CD14-positive monocyte (primary cell): Measurements from ENCODE around the gene RPSA. TPM values are rescaled to one million over a fixed set of nuclear protein-coding genes. Genes with fewer than 3 reads are reported as not detected.

Source experiments
- DNase-seq, 3 donors: peaks; one replicate each; pipeline ENCODE4 v3.0.0-alpha.2; 2011 to 2022
- H2AFZ ChIP-seq: 2 replicates; pipeline ENCODE4 v1.6.0; 2012; ENCODE audit warnings: mild to moderate bottlenecking, low read depth, low read length, inconsistent platforms; ENCODE audit not compliant: insufficient read depth, poor library complexity, severe bottlenecking
- H3K27ac ChIP-seq, 2 donors: 1 replicate in 1 of 2; 2 replicates in 1 of 2; pipeline ENCODE4 v1.5.1; 2012 to 2013; ENCODE audit warnings: low read length in 2 of 2, control low read depth in 1 of 2, inconsistent platforms in 1 of 2, low read depth in 1 of 2, mild to moderate bottlenecking in 1 of 2
- H3K27me3 ChIP-seq, 2 donors: one replicate each; pipeline versions ENCODE4 v1.6.0 to v1.6.1; 2011 to 2013; ENCODE audit warnings: low read length in 2 of 2; ENCODE audit not compliant: control insufficient read depth in 2 of 2, insufficient read depth in 2 of 2
- H3K36me3 ChIP-seq, 2 donors: replicated peaks in 1 of 2; 1 replicate in 1 of 2; 2 replicates in 1 of 2; pipeline versions ENCODE4 v1.5.1 to v1.6.1; 2012 to 2013; ENCODE audit warnings: low read length in 2 of 2, control low read depth in 1 of 2, inconsistent platforms in 1 of 2, mild to moderate bottlenecking in 1 of 2; ENCODE audit not compliant: insufficient read depth in 2 of 2, control insufficient read depth in 1 of 2
- H3K4me1 ChIP-seq, 2 donors: 1 replicate in 1 of 2; 2 replicates in 1 of 2; pipeline versions ENCODE4 v1.5.1 to v1.6.1; 2012 to 2013; ENCODE audit warnings: low read length in 2 of 2, control low read depth in 1 of 2, inconsistent platforms in 1 of 2, mild to moderate bottlenecking in 1 of 2, moderate library complexity in 1 of 2; ENCODE audit not compliant: insufficient read depth in 2 of 2, control insufficient read depth in 1 of 2
- H3K4me2 ChIP-seq: replicated peaks from 2 replicates; pipeline ENCODE3; 2012; ENCODE audit warnings: low read length, moderate library complexity, mild to moderate bottlenecking; ENCODE audit not compliant: poor library complexity, severe bottlenecking; ENCODE audit errors: extremely low read depth
- H3K4me3 ChIP-seq, 3 experiments: fragments of 200-600 bp in 1 of 3; sonication (generic) in 1 of 3; replicated peaks in 1 of 3; 1 replicate in 2 of 3; 2 replicates in 1 of 3; pipeline ENCODE4 v1.5.1; 2011 to 2013; ENCODE audit warnings: low read length in 3 of 3, mild to moderate bottlenecking in 3 of 3, control low read depth in 2 of 3, low read depth in 2 of 3, inconsistent platforms in 1 of 3, moderate library complexity in 1 of 3
- H3K79me2 ChIP-seq: 2 replicates; pipeline ENCODE4 v1.6.0; 2012; ENCODE audit warnings: mild to moderate bottlenecking, control low read depth, inconsistent platforms, low read length, moderate library complexity; ENCODE audit not compliant: insufficient read depth
- H3K9ac ChIP-seq: 2 replicates; pipeline ENCODE4 v1.6.0; 2017; ENCODE audit warnings: low read length, mild to moderate bottlenecking; ENCODE audit not compliant: insufficient read depth, poor library complexity, severe bottlenecking
- H3K9me3 ChIP-seq, 2 donors: replicated peaks in 1 of 2; 1 replicate in 1 of 2; 2 replicates in 1 of 2; pipeline versions ENCODE4 v1.5.1 to v1.6.1; 2012 to 2013; ENCODE audit warnings: low read length in 2 of 2, control low read depth in 1 of 2; ENCODE audit not compliant: control insufficient read depth in 1 of 2, insufficient read depth in 1 of 2
- H4K20me1 ChIP-seq: 2 replicates; pipeline ENCODE4 v1.6.0; 2012; ENCODE audit warnings: mild to moderate bottlenecking, low read length, control low read depth, moderate library complexity; ENCODE audit not compliant: insufficient read depth
- H3K27ac Mint-ChIP-seq, 7 donors: one replicate each; pipeline ENCODE4 v1.8.0; 2020; ENCODE audit warnings: mild to moderate bottlenecking in 7 of 7, mixed read lengths in 7 of 7, moderate library complexity in 6 of 7, inconsistent platforms in 2 of 7
- H3K27me3 Mint-ChIP-seq, 3 donors: one replicate each; pipeline ENCODE4 v1.8.0; 2021 to 2022; ENCODE audit warnings: low read depth in 3 of 3, mild to moderate bottlenecking in 3 of 3, mixed read lengths in 3 of 3, moderate library complexity in 3 of 3, inconsistent platforms in 1 of 3
- H3K36me3 Mint-ChIP-seq, 2 donors: one replicate each; pipeline ENCODE4 v1.8.0; 2020; ENCODE audit warnings: mixed read lengths in 2 of 2, inconsistent platforms in 1 of 2, mild to moderate bottlenecking in 1 of 2
- H3K4me1 Mint-ChIP-seq: one replicate; pipeline ENCODE4 v1.8.0; 2020; ENCODE audit warnings: mild to moderate bottlenecking, mixed read lengths
- H3K4me3 Mint-ChIP-seq, 2 donors: one replicate each; pipeline ENCODE4 v1.8.0; 2020; ENCODE audit warnings: mild to moderate bottlenecking in 2 of 2, mixed read lengths in 2 of 2, moderate library complexity in 1 of 2
- H3K9me3 Mint-ChIP-seq, 7 donors: one replicate each; pipeline ENCODE4 v1.8.0; 2020 to 2022; ENCODE audit warnings: mixed read lengths in 7 of 7, mild to moderate bottlenecking in 6 of 7, moderate library complexity in 6 of 7, inconsistent platforms in 2 of 7
- CTCF ChIP-seq: fragments of 200-600 bp; IDR thresholded peaks from one replicate; pipeline ENCODE4 v1.8.0; 2022; ENCODE audit warnings: antibody characterized with exemption, mild to moderate bottlenecking
- WGBS: methylation state at CpG from one replicate; pipeline ENCODE4 v1.1.5; 2013; ENCODE audit warnings: missing lambda C conversion rate; ENCODE audit not compliant: insufficient coverage; 5-methylcytosine and 5-hydroxymethylcytosine counted together
- intact Hi-C, 2 donors: fragments of 100-400 bp; cut with micrococcal nuclease; formaldehyde crosslinking; loops; one replicate each; pipeline versions ENCODE4 v1.15.0 to v1.15.1; 2023
- polyA plus RNA-seq, 3 donors: library from polyadenylated mRNA; depleted of rRNA in 1 of 3; unstranded in 2 of 3; stranded (reverse) in 1 of 3; fragments of 300-500 nt in 2 of 3; fragments of >200 nt in 1 of 3; fragmentation: Illumina TruSeq in 2 of 3; gene quantifications; 1 replicate in 2 of 3; 2 replicates in 1 of 3; pipeline ENCODE4 v1.2.3, GENCODE V29; 2012 to 2021

The RPSA gene
- polyA plus RNA-seq, 3 donors, result 172 to 574 (median 219) TPM

DNA sequence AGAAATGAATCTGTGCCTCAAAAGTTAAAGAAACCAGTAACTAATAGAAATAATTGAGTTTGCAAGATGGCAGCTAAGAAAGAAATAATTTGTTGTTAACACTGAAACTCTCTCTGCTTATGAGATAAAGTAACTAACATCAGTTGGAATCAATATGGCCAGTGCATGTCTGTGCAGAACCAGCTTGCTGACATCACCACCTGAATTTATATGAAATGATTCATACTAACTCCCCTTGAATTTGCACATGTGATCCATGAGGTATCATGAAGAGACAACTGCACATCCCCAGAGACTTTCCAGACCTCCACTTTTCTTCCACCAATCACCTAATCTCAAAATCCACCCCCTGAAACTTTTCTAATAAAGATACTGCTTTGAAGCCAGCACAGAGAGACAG is 33.7 kb upstream of the RPSA start:
- H3K4me1 ChIP-seq, result no peaks in the 10 kb centered on the region
- H3K9me3 ChIP-seq, result no peaks in the 10 kb centered on the region
- no peak for DNase-seq
- no peak overlapping the region for H3K4me2 ChIP-seq
- no peak overlapping the region for H3K27ac ChIP-seq
- no peaks in the 10 kb centered on the region for H3K27me3 ChIP-seq
- no peaks in the 10 kb centered on the region for H3K36me3 ChIP-seq
- intact Hi-C loops, result no loop called here
- Mint-ChIP-seq H3K36me3 (no peaks in the 10 kb centered on the region), H3K27ac (no peak overlapping the region), H3K27me3 (peaks cover 0 to 6% (median 4%) of the 10 kb centered on the region in 3 donors), H3K4me3 (no peak overlapping the region), H3K4me1 (no peaks in the 10 kb centered on the region), H3K9me3 (peaks cover 4 to 18% (median 12%) of the 10 kb centered on the region in 7 donors)
- H3K4me3 ChIP-seq, result no peak overlapping the region
- no peak overlapping the region for H3K9ac ChIP-seq
- no peaks in the 10 kb centered on the region for H3K79me2 ChIP-seq
- no peaks in the 10 kb centered on the region for H4K20me1 ChIP-seq
- no peak overlapping the region for H2AFZ ChIP-seq
- TF ChIP-seq CTCF, result no peak

GRCh38 chr3:39376959-39377634 is 29.4 kb upstream of the RPSA start:
- H3K9me3 ChIP-seq, result no peaks in the 10 kb centered on the region
- peaks cover 0 to 4% (median 1%) of the 10 kb centered on the region in 7 donors for H3K9me3 Mint-ChIP-seq
- no peak overlapping the region for H3K9ac ChIP-seq
- intact Hi-C loops, result no loop called here
- no peak overlapping the region for H3K4me2 ChIP-seq
- 86% methylated on average over 3 of the region's 5 CpGs for WGBS
- no peak overlapping the region for H3K27ac ChIP-seq
- no peak overlapping the region for H2AFZ ChIP-seq
- peaks cover 0 to 4% (median 2%) of the 10 kb centered on the region in 3 donors for H3K27me3 Mint-ChIP-seq
- H3K36me3 ChIP-seq, result no peaks in the 10 kb centered on the region
- no peak overlapping the region for H3K4me3 Mint-ChIP-seq
- no peaks in the 10 kb centered on the region for H4K20me1 ChIP-seq
- H3K79me2 ChIP-seq, result no peaks in the 10 kb centered on the region
- H3K4me3 ChIP-seq, result no peak overlapping the region
- H3K4me1 ChIP-seq, result no peaks in the 10 kb centered on the region
- no peaks in the 10 kb centered on the region for H3K36me3 Mint-ChIP-seq
- H3K4me1 Mint-ChIP-seq, result peaks cover 3% of the 10 kb centered on the region
- TF ChIP-seq CTCF, result no peak
- H3K27ac Mint-ChIP-seq, result peak overlapping the region in 2 of 7 donors; percentile 19 to 60
- no peaks in the 10 kb centered on the region for H3K27me3 ChIP-seq
- DNase-seq, result no peak
